Stimulated activated CD4-positive, alpha-beta T cell treated with anti-CD3 and anti-CD28 coated beads, Interleukin-1b, Interleukin-23, amount 100 ng/mL, for 1 hour (primary cell): ENCODE results near the gene ZBTB38.
A peak's percentile ranks its signal among the peaks of the same experiment; 100 is the strongest.

Source experiments
- DNase-seq, 2 donors: peaks; one replicate each; pipeline ENCODE4 v3.0.0-alpha.2; 2020; ENCODE audit warnings: low read depth in 2 of 2

The ZBTB38 gene

DNA sequence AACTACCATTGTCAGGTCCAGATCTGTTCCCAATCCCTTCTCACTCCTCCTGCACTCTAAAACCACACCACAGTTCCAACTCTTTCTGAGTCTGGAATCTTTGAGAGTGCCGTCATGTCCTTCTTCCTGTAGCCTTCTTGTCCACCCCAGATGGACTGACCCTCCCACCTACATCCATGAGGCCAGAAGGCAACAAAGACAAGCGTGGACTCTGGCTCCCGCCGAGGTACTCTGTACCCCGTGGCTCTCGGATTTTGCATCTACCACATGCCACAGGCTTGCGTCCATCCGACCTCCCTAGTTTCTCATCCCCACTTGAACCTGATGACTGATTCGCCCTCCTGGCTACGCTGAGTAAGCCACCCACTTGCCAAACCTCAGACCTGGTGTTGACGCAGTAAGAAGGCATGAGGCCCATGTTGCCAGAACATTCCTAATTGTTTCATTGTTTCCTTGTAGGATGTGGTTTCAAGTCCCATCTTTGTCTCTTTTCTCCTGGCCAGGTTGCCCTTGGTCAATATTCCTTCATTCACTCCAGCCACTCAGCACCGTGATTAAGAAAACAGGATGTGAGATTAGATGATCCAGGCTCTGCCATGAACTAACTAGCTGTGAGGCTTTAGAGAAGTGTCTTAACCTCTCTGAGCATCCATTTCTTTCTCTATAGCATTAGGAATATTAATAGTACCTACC is 1.1 kb upstream of the ZBTB38 start:
- no peak for DNase-seq

- no peak for DNase-seq
These were observed 856 bp downstream of the ZBTB38 start for GRCh38 chr3:141368925-141369794.

DNA sequence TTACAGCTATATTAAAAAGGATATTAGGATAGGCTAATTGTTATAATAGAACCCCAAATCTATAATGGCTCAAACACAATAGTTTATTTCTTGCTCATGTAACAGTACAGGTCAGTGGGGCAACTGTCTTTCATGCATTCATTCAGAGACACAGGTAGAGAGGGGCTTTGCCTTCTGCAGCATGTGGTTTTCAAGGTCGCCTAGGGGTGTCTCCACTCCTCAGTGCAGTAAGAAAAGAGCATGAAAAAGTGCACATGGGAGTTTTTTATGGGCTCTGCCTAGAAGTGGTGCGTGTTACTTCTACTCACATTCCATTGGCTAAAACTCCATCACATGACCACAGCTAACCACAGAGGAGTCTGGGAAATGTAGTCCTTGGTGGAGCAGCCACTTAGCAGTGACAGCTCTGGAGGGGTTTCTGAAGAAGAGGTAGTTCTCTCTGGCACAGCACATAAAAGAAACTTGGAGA is 1.8 kb downstream of the ZBTB38 start:
- DNase-seq = peak in 1 of 2 donors; percentile 22

- no peak for DNase-seq
These were observed 3.6 kb downstream of the ZBTB38 start for GRCh38 chr3:141371882-141372281.

- DNase-seq = no peak
These were observed 4.4 kb downstream of the ZBTB38 start for GRCh38 chr3:141372656-141373055.

- DNase-seq = no peak
These were observed 4.9 kb downstream of the ZBTB38 start for GRCh38 chr3:141373232-141373631.

DNA sequence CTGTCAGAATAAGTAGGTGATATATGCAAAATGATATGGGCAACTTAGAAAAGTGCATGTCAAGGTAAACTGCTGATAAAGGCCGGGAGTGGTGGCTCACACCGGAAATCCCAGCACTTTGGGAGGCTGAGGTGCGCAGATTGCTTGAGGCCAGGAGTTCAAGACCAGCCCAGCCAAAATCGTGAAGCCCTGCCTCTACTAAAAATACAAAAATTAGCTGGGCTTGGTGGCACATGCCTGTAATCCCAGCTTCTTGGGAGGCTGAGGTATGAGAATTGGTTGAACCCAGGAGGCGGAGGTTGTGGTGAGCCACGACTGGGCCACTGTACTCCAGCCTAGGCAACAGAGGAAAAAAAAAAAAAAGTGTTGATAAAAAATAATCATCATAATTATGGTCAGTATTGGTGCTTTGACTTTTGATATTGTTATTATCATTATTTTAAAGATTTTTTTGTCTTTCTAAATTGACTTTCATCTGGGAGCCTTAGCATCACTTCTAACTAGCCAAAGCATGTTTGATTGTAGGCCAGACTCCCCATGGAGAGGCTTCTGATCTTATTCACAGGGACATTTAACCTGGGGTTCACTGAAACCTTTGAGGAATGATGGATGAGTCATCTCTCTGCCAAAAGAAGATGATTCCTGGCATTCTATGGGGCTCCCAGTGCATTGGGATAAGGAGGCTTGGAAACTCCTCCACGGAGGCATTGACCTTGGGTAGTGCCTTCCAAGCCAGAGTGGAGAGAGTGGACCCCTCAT is 5.6 kb downstream of the ZBTB38 start:
- no peak for DNase-seq

- DNase-seq = no peak
These were observed 7.3 kb downstream of the ZBTB38 start for GRCh38 chr3:141375381-141376301.

GRCh38 chr3:141377377-141377776 is 9.1 kb downstream of the ZBTB38 start:
- DNase-seq = no peak

- DNase-seq = no peak
These were observed 10.3 kb downstream of the ZBTB38 start for GRCh38 chr3:141378556-141378955.

GRCh38 chr3:141379250-141379966 is 11.1 kb downstream of the ZBTB38 start:
- DNase-seq = no peak

DNA sequence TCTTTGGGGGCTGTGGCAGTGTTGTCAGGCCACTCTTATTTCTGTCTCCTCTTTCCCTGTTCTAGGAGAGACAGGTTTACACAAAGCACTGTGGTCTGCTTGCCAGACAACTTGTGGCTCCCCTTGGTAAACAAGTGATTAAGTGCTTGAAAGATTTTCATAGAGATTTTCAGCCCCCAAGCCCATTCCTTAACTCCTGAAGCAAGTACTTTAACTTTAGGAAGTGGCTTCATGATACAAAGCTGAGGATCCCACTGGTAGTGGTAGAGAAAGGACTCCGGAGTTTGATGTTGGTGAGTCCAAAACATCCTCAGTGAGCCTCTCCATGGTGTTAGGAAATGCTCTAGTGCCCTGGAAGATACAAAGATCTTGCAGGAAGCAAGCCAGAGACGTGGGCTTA is 12.0 kb downstream of the ZBTB38 start:
- DNase-seq = no peak

- DNase-seq = no peak
These were observed 12.7 kb downstream of the ZBTB38 start for GRCh38 chr3:141380987-141381386.

- no peak for DNase-seq
These were observed 14.3 kb downstream of the ZBTB38 start for GRCh38 chr3:141382571-141382970.

DNA sequence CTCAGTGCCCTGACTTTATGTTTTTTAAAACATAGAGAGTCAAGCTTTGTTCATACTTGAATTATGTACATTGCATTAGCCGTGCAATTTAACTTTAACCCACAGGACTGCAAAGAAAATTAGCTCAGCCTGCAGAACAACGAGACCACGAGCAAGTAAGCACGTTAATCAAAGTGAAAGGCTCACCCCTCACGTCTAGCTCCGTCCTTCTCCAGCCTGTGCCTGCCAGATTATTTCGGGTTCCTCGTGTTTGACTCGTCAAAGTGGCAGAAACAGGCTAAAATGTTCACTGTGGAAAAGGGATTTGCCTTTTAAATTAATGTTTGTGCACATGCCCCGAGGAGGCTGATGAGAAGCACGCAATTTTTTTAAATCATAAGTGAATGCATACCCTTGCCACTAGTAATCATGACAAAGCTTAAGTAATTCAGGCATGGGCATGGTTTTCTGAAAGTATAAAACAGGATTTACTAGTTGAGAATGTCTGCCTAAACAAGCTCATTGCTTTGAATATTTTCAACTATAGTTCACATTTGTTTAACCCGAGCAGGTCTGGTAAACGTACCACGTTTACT is 15.3 kb downstream of the ZBTB38 start:
- no peak for DNase-seq

- DNase-seq = no peak
These were observed 15.9 kb downstream of the ZBTB38 start for GRCh38 chr3:141384157-141384556.

DNA sequence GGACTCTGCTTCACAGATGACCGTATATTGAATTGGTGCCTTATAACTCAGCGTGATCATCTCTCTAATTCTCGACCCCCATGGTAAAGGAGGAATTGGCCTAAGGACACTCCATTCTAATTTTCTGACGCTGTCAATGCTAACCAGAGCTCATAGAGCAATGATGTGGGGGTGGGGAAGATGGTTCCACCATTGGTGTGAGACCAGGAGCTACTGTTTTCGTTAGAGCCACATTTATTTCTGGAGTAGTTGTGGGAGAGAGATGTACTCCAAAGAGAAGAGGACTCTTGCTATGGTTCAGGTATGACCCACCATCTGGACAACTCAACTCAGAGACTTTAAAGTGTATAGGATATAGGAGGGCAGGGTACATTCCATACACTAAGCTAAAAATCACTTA is 16.3 kb downstream of the ZBTB38 start:
- no peak for DNase-seq

DNA sequence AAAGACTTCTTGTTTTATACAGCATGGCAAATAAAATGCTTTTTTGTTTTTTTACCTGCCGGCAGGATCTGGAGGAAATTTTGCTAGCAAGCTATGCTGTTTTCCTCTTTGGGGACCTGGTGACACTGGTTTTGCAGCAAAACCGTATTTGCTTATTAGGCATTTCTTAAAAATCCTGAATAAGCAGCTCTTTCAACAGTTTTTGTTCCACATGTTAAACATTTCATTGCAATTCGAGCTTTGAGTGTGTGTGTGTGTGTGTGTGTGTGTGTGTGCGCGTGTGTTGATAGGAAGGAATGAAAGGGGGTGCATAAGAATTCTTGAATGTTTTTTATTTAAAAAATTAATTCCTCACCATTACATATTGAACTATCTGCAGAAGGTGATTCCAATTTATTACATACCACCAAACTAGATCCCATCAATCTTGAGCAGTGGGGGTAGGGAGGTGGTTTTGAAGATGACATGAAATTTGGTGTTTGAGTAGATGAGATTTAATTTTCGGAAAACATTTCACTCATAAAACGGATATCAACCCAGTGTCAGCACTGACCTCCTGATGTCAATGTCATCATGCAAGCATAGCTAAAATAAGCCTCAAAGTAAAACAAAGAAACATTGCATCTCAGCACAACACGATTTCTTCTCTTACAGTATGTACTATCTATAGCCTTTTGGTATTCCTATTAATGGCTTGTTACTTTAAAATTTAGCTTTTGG is 17.3 kb downstream of the ZBTB38 start:
- no peak for DNase-seq

GRCh38 chr3:141386126-141386488 is 17.8 kb downstream of the ZBTB38 start:
- no peak for DNase-seq
